NCI-H1092 (cell line): ENCODE results near the gene TNKS1BP1.
"Not testable (repeated sequence)": the region's sequence is repeated elsewhere in the genome, so short reads cannot be mapped to it uniquely, and the experiment has no call there.

Experiments
- DNase-seq: peaks from one replicate; lab custom pipeline; 2025; lab: John Stamatoyannopoulos, UW

The TNKS1BP1 gene

DNA sequence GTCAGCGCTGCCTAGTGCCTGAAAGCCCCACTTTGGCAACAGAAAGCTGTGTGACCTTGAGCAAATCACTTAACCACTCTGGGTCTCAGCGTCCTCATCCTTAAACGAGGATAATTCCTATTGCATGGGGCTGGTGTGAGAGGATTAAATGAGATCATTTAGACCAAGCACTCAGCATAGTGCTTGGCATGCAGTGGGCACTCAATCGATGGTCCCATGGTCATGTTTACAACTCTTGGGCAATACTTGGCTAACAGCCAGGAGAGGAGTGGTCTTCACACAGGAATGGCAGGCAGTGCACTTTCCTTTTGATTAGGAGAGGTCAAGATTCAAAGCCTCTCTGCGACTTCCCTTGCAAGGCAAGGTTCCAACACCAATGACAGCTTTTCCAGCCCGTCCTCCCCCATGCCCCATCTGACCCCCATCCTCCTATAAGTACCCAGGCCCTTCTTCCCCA, 14.1 kb downstream of the TNKS1BP1 start:
- peak; percentile 29 for DNase-seq

- no peak for DNase-seq
Observed at GRCh38 chr11:57310091-57310490, 14.7 kb downstream of the TNKS1BP1 start.

GRCh38 chr11:57309106-57310059, 15.4 kb downstream of the TNKS1BP1 start:
- DNase-seq: no peak

DNA sequence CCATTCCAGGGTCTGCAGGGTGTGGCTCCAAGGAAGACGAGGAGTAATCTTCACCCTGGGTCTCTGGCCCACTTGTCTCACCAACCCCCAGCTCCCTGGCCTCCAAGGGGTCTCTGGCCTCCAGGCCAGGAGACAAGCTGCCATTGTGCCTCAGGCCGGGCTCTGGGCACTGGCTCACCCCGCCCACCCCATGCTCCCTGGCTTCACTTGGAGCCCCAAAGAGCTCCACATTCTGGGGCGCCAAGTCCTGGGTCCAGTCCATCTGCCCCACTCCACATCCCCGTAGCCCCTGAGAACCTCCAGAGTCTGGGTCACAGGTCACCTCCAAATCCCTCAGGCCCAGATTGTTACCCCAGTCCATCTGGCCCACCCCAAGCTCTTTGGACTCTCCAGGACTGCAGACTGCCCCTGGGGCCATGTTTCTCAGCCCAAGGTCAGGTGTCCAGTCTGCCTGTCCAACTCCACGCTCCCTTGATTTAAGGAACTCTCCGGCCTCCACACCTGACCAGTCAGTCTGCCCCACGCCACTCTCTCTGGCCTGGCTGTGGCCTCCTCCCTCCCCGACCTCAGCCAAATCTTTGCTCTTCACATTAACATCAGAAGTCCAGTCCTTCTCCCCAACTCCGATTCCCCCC, 16.2 kb downstream of the TNKS1BP1 start:
- no peak for DNase-seq

GRCh38 chr11:57307666-57308270, 17.0 kb downstream of the TNKS1BP1 start:
- no peak for DNase-seq

DNA sequence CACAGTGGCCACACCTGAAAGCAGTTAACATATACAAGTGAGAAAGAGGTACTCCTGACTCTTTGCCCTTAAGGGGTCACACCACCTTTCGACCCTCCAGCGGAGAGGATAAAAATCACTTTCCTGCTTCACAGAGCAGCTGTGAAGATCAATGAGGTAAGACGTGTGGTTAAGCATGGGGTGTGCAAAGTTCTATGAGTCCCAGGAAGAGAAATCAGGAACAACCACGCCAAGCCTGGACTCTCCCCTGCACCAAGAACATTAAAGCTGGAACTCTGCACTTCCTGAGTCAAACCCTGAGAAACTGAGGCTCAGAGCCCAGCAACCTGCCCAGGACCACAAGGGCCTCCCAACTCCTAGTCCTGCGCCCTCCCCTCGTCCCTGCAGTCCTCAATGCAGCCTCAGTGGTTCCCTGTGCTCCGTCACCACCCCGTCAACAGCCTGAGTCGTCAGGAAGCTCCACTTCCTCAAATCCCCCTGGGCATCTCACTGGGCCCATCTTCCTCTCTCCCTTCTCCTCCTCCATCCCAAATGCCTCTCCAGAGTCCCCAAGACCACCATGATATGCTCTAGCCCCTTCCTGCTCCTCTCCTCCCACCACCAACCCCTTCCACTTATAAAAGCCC, 17.7 kb downstream of the TNKS1BP1 start:
- DNase-seq: no peak

- no peak for DNase-seq
Observed at GRCh38 chr11:57306161-57306876, 18.4 kb downstream of the TNKS1BP1 start.

- DNase-seq: no peak
Observed at GRCh38 chr11:57305523-57305922, 19.2 kb downstream of the TNKS1BP1 start.

DNA sequence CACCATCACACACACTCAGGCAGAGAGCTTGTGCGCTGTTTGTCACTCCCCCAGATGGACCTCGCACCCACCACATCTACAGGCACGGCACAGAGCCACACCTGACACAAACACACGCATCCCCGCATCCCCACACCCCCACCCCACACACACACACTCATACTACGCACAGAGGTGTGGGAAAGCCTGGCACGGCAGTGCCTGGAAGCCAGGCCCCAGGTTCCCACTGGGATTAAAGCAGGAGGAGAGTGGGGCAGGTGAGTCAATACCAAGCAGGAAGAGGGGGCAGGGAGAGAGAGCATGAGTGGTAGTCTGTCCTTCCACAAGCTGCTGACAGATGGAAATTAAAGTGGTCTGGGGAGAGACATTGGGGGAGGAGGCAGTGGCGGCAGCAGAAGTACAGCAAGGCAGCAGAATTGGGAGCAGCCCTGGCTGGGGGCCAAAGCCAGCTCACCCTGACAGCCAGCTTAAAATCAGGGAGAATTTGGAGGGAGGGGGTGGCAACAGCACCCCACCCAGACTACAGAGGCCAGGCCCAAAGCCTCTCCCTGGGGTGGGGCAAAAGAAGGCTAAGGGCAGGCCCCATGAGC, 20.7 kb downstream of the TNKS1BP1 start:
- DNase-seq: peak; percentile 62

- peak; percentile 56 for DNase-seq
Observed at GRCh38 chr11:57303280-57303989, 21.3 kb downstream of the TNKS1BP1 start.

- no peak for DNase-seq
Observed at GRCh38 chr11:57302489-57302888, 22.3 kb downstream of the TNKS1BP1 start.

GRCh38 chr11:57301711-57302423, 22.9 kb downstream of the TNKS1BP1 start:
- no peak for DNase-seq

- no peak for DNase-seq
Observed at GRCh38 chr11:57300785-57301184, 24.0 kb downstream of the TNKS1BP1 start.

- DNase-seq: no peak
Observed at GRCh38 chr11:57299150-57299737, 25.5 kb downstream of the TNKS1BP1 start.

DNA sequence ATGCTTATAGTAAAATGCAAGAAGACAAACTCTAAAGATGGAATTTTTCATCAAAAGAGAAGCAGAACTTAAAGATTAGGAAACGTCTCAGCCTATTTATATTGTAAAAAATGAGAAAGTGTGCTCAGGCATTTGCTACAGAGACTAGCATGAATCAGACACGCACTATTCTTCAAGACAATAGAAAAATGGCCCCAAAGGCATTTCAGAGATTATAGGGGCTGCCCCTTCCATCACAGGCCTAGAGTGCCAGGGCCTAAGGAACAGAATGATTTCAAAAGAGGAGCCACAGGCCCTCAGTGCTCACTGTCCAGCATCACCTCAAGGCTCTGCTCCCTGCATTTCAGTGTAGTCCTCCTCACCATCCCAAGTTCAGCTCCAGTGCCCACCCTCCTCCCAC, 27.5 kb downstream of the TNKS1BP1 start:
- DNase-seq: no peak

- DNase-seq: not testable (repeated sequence)
Observed at GRCh38 chr11:57296205-57296604, 28.5 kb downstream of the TNKS1BP1 start.

- peak; percentile 96 for DNase-seq
Observed at GRCh38 chr11:57294225-57295131, 30.3 kb downstream of the TNKS1BP1 start.

GRCh38 chr11:57290288-57290687, 34.5 kb downstream of the TNKS1BP1 start:
- no peak for DNase-seq
